GM12891 (cell line): ENCODE results near the gene PIK3AP1.
A peak's percentile ranks its signal among the peaks of the same experiment; 100 is the strongest.

Experiments used
- PAX5 ChIP-seq: IDR thresholded peaks from 2 replicates; pipeline ENCODE4 v1.6.1; 2011; ENCODE audit warnings: low read length, moderate library complexity, mild to moderate bottlenecking; ENCODE audit not compliant: insufficient read depth, severe bottlenecking
- POLR2A ChIP-seq: IDR thresholded peaks from 2 replicates; pipeline ENCODE4 v1.6.1; 2011; ENCODE audit warnings: low read depth, low read length, control low read depth
- POLR2AphosphoS5 ChIP-seq: IDR thresholded peaks from 2 replicates; pipeline ENCODE4 v1.6.1; 2011; ENCODE audit warnings: low read depth, low read length, control low read depth
- SPI1 ChIP-seq: IDR thresholded peaks from 2 replicates; pipeline ENCODE4 v1.6.1; 2011; ENCODE audit warnings: low read depth, low read length, control low read depth
- TAF1 ChIP-seq: IDR thresholded peaks from 2 replicates; pipeline ENCODE4 v1.6.1; 2011; ENCODE audit warnings: low read depth, low read length, control low read depth

- no peak for TF ChIP-seq POLR2AphosphoS5
- no peak for TF ChIP-seq POLR2A
- TF ChIP-seq TAF1: no peak
- no peak for TF ChIP-seq PAX5
- TF ChIP-seq SPI1: peak; percentile 59; the same call in 1 of the 2 replicates
Observed at GRCh38 chr10:96740579-96741281, 20.4 kb upstream of the PIK3AP1 start.
